NK-92 (cell line): ENCODE results near the gene SPDYE6.
"Not testable (repeated sequence)": the region's sequence is repeated elsewhere in the genome, so short reads cannot be mapped to it uniquely, and the experiment has no call there.

Experiments
- DNase-seq: peaks from one replicate; lab custom pipeline; 2025; ENCODE audit not compliant: unreplicated experiment; lab: John Stamatoyannopoulos, UW

SPDYE6 gene

DNA sequence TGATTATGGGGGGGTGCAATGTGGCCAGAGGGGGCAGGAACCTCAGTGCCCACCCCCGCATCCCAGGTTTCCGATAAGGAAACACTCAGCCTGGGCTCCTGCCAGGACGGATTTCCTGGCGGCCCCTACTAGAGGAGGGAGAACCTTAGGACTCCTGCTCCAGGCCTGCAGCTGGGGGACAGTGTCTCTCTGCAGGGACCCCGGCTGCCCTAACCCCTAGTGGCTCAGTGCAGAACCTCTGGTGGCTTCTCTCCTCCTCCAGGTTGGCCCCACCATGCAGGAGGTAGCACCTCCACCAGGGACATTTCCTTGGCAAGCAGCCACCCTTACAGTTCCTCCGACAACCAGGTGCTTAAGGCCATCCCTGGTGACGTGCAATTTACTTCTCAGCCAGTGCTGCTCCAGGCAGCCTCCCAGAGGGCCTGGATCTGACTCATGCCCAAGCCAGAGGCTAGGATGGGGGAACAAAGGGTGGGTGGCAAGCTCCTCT, 37.7 kb downstream of the SPDYE6 start:
- no peak for DNase-seq

DNA sequence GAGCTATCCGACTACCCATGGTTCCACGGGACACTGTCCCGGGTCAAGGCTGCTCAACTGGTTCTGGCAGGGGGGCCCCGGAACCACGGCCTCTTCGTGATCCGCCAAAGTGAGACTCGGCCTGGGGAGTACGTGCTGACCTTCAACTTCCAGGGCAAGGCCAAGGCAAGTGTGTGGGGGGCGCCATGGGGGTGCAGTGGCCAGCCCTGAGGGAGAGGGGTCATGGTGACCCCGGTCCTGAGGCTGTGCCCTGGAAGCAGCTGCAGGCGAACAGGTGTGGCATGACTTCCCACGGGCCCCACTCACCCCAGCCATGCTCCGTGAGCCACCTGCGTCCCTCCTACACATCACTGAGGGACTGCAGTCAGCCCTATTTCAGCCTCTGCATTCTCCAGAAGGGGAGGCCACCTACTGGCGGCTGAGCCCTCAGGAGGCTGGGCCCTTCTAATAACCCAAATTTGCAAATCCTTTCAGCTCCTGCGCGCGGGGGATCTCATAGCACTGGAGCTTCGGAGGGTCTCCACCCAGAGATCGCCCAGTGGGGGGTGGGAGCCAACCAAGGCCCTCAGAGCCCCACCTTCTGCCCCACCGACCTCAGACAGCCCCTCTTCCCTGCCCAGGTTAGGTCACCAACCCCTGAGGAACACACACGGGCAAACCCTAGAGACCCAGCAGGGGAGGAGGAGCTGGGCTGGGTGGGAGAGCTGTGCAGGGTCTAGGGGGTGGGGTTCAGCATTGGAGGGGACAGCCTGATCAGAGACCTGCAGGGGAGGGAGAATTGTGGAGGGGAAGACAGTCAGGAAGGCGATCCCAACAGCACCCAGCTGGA, 38.8 kb downstream of the SPDYE6 start:
- no peak for DNase-seq

DNA sequence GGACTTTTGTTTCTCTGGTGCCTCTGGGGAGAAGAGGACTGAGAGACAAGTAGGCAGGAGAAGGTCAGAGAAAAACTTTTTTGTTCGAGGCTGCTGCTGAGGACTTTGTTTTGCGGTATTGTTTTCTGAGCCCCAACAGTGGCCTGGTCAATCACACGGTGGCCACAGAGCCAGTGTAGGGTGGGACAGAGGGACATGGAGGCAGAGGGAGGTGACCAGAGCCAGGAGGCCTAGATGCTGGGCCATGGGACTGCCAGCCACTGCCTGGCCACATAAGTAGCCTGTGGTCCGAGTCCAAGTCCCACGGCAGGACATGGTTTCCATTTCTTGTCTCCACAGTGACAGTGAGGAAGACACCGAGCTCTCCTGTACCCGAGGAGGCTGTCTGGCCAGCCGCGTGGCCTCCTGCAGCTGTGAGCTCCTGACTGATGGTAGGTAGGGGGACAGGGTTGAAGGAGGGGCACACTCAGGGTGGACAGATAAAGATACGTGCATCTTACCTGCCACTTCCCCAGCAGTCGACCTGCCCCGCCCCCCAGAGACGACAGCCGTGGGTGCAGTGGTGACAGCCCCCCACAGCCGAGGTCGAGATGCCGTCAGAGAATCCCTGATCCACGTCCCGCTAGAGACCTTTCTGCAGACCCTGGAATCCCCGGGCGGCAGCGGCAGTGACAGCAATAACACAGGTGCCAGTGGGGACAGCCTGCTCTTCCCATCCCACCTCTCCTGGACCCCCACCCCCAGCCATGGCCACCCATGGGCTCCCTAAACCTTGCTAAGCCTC, 42.1 kb downstream of the SPDYE6 start:
- DNase-seq: no peak

DNA sequence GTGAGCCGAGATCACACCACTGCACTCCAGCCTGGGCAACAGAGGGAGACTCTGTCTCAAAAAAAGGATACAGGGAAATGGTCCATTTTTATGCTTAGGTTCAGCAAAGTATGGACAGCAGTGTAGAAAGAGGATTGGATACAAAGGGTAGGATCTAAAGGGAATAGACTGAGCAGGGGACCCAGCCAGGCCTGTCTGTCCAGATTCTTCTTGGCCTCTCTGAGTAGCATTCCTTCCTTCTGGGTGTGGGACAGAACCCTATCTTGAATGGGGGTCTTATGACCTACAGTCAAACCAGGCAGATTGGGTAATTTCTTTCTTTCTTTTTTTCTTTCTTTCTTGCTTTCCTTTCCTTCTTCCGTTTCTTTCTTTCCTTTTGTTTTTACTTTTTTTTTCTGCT, 43.9 kb downstream of the SPDYE6 start:
- no peak for DNase-seq

DNA sequence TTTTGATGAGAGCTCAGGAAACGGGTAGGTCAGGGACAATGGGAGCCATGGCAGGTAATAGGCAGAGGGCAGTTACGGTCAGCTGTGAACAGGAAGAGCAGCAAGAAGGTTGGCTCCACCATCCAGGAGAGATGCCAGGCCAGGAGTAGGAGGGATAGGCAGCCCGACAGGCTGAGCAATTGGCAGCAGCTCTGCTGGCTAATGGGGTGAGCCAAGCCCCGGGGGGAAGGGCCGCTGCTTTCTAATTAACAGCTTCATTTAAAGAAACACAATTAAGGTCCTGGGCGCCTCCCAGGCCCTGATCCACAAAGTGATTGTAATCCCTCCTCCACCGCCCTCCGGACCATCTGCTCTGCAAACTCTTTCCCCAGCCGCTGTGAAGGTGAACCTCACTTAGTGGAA, 45.8 kb downstream of the SPDYE6 start:
- DNase-seq: no peak

DNA sequence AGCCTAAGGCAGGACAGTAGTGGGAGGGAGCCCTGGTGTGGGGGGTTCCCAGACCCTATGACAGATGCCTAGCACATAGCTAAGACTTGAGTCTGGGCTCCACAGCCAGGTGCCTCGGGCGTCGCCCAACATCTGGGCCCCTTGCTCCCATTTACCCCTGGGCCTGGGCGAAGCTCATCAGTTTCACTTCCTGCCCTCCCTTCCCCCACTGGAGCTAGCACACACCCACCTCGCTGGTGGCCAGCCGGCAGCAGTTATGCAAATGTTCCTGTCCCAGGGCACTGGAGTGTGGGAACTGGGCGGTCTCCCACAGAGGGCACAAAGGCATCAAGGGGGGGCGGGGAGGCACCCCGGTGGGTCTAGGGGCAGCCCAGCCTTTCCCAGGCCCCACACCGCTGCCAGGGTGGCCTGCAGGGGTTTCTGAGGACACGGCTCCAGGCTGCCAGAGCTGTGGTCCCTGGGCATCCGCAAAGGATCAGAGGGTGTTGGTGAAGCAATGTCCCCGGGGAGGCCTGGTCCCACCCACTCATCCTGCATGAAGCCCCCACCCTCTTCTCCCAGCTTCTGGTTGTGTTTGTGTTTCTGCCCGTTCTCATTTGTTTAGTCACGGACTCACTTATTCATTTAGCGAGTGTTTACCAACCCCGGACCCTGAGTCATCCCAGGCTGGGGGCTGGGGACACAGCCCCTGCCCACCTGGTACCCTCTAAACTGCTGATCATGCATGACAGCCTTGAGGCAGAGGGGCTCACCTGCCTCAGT, 49.1 kb downstream of the SPDYE6 start:
- no peak for DNase-seq

DNA sequence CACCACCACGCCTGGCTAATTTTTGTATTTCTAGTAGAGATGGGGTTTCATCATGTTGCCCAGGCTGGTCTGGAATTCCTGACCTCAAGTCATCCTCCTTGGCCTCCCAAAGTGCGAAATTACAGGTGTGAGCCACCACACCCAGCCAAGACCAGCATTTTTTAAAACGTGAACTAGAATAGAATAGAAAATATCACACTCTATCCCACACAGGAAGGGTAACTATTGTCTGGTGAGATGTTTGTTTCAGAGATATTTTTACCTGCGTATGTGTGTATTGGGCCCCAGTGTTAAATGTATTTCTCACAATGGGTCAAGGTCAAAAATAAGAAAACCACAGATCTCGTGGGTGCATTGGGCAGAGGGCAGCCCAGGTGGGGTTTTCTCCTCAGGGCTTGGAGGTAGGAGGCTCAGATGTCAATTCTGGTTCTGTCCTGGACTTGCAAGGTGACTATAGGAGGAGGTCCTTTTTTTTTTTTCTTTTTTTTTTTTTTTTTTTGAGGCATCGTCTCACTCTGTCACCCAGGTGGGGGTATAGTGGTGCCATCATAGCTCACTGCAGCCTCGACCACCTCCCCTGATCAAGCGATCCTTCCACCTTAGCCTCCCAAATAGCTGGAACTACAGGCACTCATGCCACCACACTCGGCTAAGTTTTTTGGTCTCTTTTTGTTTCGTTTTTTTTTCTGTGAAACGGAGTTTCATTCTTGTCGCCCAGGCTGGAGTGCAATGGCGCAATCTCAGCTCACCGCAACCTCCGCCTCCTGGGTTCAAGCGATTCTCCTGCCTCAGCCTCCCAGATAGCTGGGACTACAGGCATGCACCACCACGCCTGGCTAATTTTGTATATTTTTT, 50.6 kb downstream of the SPDYE6 start:
- DNase-seq: no peak

DNA sequence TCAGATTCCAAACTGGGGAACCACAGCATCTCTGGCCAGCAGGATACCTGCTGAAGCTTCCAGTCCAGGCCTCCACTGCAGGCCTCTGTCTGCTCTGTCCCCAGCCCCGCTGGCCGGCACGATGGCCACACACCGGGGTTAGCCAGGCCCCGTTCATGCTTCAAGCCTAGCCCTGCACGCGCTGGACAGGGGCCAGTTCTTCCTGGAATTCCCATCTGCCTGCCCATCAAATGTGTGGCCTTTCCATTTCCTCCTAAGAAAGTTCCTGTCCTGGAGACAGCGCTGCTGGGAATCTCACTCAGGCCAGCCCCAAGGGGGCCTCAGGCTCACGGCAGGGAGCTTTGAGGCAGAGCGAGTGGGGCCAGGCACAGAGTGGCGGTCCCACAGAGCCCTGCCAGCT, 51.6 kb downstream of the SPDYE6 start:
- no peak for DNase-seq

DNA sequence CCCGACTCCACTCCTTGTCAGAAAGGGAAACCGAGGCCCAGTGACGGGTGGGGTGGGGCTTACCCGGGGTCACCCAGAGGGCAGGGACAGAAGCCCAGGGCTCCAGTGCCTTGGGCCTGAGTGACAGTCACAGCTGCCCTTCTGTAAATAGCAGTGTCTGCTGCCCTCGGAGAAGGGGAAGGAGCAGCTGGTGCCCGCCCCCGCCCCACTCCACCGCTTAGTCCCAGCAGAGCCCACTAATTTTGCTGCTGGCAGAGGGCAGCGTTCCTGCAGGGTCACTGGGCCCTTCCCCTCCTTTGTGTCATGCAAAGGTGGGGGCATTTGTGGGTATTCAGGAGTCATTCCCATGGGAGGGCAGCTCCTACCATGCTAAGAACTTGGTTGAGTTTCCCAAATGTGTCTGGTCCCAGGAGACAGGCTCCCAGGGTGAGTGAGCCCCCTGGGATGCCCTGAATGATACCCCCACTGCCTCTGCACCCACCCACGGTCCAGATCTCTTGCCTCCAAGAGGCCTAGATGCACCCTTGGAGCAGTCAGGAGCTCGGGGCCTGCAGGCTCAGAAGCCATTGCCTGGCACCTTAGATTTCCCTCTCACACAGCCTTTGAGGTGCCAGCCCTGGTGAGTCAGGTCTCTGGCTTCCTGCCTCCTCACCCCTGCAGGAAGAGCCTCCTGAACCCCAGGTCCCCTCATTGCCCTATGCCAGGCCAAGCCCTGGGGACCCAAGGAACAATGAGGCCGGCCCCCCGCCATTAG, 52.4 kb downstream of the SPDYE6 start:
- DNase-seq: no peak

DNA sequence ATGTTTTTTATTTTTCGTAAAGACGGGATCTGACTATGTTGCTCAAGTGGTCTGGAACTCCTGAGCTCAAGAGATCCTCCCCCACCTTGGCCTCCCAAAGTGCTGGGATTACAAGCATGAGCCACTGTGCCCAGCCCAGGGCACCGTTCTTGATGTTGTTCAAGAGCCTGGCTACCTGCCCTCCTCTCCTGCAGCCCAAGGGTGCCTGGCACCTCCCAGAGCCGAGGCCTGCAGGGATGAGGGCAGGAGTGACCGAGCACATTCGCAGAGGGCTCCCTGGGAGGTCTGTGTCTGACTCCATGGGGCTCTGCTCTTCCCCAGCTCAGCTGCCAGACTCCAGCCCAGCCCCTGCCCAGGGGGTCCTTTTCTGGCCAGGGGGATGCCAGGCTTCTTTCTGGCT, 54.2 kb downstream of the SPDYE6 start:
- DNase-seq: no peak

DNA sequence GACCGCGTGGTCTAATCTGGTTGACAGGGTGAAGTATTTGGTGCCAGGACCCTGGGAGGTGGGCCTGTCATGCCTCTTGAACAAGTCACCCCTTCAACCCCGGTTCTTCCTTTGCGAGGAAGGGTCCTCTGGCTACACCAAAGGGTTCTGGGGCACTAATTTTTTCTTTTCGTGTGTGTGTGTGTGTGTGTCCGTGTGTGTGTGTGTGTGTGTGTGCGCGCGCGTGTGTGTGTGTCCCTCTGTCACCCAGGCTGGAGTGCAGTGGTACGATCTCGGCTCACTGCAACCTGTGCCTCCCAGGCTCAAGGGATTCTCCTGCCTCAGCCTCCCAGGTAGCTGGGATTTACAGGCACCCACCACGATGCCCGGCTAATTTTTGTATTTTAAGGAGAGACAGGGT, 54.9 kb downstream of the SPDYE6 start:
- not testable (repeated sequence) for DNase-seq

DNA sequence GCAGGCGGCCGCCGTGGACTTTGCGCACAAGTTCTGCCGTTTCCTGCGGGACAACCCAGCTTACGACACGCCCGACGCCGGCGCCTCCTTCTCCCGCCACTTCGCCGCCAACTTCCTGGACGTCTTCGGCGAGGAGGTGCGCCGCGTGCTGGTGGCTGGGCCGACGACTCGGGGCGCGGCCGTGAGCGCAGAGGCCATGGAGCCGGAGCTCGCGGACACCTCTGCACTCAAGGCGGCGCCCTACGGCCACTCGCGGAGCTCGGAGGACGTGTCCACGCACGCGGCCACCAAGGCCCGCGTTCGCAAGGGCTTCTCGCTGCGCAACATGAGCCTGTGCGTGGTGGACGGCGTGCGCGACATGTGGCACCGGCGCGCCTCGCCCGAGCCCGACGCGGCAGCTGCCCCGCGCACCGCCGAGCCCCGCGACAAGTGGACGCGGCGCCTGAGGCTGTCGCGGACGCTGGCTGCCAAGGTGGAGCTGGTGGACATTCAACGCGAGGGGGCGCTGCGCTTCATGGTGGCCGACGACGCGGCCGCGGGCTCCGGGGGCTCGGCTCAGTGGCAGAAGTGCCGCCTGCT, 55.5 kb downstream of the SPDYE6 start:
- no peak for DNase-seq

DNA sequence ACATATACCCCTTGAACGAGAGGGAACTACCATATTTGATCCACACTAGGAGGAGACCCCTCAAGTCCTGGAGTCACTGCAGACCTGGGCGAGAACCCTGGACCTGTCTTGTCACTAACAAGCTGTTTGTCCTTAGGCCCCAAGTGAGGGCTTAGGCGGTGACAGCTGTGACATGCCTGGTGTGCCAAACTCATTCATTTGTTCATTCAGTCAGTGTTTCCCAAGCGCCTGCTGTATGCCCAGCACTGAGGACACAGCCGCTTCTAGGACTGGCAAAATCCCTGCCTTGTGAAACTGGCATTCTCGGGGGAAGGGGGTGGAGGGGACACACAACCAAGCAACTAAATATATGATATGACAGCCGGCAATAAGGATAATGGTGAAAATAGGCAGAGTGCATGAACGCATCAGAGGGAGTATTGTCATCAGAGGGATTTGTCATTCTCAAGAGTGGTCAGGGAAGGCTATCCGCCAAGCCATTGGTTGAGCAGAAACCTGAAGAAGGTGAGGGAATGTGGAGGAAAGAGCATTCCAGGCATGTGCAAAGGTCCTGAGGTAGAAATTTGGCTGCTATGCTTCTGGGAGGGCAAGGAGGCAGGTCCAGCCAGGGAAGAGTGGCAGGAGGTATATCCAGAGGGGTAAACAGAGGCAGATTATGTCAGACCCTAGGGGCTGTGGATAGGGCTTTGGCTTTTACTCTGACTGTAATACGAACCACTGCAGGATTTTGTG, 58.6 kb downstream of the SPDYE6 start:
- DNase-seq: no peak

DNA sequence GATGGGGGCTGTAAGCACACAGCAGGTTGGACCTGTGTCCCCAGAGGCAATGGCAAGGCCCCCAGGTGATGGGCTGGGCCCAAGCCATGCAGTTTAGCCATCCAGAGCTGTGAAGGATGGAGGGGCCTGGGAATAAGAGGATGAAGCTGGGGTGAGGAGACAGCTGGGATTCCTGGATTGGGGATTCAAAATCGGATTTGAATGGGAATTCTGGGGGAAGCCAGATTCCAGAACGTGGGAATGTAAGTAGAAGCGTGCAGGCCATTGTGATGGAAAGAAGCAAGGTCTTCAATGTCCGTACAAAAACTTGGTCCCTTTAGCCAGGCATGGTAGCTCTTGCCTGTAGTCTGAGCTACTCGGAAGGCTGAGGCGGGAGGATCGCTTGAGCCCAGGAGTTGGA, 59.7 kb downstream of the SPDYE6 start:
- no peak for DNase-seq

DNA sequence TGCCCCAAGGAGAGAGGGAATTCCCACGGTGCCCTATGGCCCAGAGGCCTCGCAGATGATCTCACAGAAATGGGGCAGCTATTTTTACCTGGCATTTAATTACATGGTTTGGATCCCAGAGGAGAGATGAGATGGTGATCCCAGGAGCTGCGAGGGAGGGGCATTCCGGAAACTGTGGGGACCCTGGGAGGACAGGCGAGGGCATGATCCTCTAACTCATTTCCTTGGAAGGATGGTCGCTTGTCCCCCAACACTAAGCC, 60.1 kb downstream of the SPDYE6 start:
- no peak for DNase-seq
